Measurements from ENCODE around the gene ACSS1.

Gene ACSS1

DNA sequence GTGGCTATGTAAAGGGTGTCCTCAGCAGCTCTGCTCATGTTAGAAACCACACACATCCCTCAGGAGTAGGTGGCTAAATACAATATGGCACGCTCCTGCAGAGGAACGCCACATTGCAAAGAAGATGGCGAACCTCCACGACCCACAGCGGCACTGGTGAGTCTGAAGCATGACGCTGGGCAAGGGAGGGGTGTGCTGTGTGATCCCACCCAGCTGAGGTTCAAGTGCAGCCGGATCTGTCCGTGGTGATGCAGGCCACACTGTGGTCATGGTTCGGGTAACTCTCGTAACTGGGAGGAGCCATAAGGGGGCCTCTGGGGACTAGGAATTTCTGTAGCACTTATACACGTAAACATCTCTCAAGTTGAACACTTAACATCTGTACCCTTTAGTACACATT lies 42.0 kb downstream of the ACSS1 start:
- Mint-ChIP-seq H3K36me3 (peaks cover 9 to 29% of the 10 kb centered on the region in 2 donors), H3K27me3 (no peaks in the 10 kb centered on the region), H3K9me3 (no peaks in the 10 kb centered on the region), H3K4me1 (peaks cover 1 to 8% of the 10 kb centered on the region in 2 donors), H3K4me3 (no peak overlapping the region), H3K27ac (no peak overlapping the region)
- ATAC-seq (replicated peaks): no peak
- no peak for DNase-seq

GRCh38 chr20:25014816-25015215 lies 43.1 kb downstream of the ACSS1 start:
- no peak for DNase-seq
- H3K9me3 Mint-ChIP-seq: no peaks in the 10 kb centered on the region
- no peak for ATAC-seq (replicated peaks)
- no peak overlapping the region for H3K4me3 Mint-ChIP-seq
- peaks cover 0 to 1% of the 10 kb centered on the region in 2 donors for H3K4me1 Mint-ChIP-seq
- no peaks in the 10 kb centered on the region for H3K27me3 Mint-ChIP-seq
- peaks cover 16 to 31% of the 10 kb centered on the region in 2 donors for H3K36me3 Mint-ChIP-seq
- no peak overlapping the region for H3K27ac Mint-ChIP-seq

DNA sequence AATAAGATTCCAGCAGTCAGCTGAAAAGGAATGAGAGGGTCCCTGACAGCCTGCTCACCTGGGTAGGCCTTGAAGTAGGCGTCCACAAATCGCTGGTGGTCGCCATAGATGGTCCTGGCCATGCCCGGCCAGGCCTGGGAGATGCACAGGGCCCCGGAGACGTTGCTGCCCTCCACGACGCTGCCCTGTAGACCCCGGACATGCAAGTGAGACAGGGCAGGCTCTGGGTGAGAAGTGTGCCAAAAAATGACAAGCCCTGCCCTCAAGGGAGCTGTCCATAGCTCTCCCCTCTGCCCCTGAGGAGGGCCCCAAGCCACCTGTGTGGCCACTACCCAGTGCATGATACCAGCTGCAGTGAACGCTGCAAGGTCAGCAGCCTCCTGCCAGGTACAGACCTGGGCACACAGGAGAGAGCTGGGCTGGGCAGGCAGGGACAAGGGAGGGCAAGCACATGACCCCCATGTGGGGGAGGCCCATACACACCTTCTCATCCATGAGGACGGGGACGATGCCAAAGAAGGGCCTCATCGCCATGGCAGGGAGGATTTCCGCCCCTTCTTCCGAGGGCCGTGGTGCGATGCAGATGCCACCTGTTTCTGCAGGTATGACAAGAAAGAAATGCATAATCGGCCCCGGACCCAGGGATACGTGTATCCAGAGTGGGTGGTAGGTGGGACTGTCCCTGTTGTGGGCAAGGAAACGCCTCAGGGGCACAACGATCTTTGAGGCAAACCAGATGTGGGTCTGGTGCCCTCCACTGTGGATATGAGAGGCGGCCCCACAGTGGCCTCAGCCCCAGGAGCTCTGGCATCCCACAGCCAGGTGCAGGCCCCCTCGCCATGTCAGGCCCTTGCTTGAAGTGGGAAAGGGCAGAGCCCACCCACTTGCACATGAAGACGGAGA lies 44.2 kb downstream of the ACSS1 start:
- no peaks in the 10 kb centered on the region for H3K27me3 Mint-ChIP-seq
- H3K36me3 Mint-ChIP-seq: peaks cover 16 to 34% of the 10 kb centered on the region in 2 donors
- H3K9me3 Mint-ChIP-seq: no peaks in the 10 kb centered on the region
- ATAC-seq (replicated peaks) (no peak), DNase-seq (no peak)
- H3K27ac Mint-ChIP-seq: no peak overlapping the region
- H3K4me3 Mint-ChIP-seq: no peak overlapping the region
- H3K4me1 Mint-ChIP-seq: peaks cover 0 to 1% of the 10 kb centered on the region in 2 donors

DNA sequence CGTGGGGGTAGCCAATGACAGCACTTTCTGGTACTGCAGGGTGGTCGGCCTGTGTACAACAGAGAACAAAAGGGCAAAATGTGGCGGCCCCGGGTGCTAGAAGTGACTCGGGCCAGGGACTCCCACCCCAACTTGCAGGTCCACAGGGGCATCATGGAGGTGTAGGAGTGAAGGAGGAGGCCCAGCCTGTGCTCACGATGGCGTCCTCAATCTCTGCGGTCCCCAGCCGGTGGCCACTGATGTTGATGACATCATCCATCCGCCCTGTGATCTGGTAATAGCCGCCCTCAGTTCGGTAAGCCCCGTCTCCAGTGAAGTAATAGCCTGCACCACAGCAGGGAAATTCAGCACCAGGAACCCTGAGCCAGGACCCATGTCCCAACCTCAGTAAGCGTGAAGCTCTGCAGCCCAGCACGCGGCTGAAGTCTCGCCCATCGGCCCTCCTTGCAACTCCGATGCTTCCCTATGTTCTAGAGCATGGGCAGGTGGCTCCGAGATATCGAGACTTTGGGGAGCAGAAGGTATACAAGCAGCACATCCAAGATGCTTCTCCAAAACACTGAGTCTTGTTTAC lies 45.2 kb downstream of the ACSS1 start:
- no peak for DNase-seq
- Mint-ChIP-seq H3K27ac (no peak overlapping the region), H3K27me3 (no peaks in the 10 kb centered on the region), H3K4me3 (no peak overlapping the region), H3K36me3 (peaks cover 18 to 34% of the 10 kb centered on the region in 2 donors), H3K9me3 (no peaks in the 10 kb centered on the region), H3K4me1 (peaks cover 0 to 1% of the 10 kb centered on the region in 2 donors)
- no peak for ATAC-seq (replicated peaks)

DNA sequence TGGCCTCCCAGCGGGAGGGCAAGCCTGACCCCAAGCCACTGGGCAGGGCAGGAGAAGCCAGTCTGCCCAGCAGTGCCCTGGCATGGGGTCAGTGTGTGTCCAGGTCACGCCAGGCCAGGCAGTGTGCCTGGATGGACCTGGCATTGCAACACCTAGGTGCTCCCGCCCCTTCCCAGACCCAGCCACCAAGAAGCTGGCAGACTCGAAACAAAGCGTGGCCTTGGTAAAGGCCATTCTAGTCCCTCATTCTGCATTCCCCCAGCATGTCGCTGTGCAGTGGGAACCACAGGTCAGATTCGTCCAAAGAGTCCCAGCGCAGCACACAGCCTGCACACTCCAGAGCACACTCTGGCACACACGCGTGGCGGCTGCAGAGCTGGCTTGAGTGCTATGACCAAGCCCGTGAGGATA lies 46.1 kb downstream of the ACSS1 start:
- peaks cover 16 to 34% of the 10 kb centered on the region in 2 donors for H3K36me3 Mint-ChIP-seq

DNA sequence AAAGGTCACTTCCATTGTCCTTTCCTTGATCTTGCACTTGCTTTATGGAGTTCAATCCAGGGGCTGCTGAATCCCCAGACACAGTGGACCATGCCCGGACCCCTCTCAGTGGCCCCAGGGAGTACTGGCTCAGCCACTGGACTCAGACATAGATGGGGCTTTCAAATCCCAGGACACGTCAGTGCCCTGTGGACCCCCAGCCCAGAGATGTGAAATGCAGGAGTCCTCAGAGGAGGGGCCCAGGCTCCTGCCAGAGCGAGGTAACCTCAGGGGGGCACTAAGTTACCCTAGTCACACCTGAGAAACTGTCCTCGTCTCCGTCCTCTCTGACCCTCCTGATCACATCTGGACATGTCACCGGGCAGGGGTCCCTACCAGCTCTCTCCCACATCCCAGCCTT lies 46.7 kb downstream of the ACSS1 start:
- ATAC-seq (replicated peaks): no peak

More for the DNA sequence above, 46.1 kb downstream of the ACSS1 start:
- H3K27me3 Mint-ChIP-seq: no peaks in the 10 kb centered on the region
- ATAC-seq (replicated peaks): no peak
- no peaks in the 10 kb centered on the region for H3K4me1 Mint-ChIP-seq
- no peak overlapping the region for H3K4me3 Mint-ChIP-seq
- DNase-seq: no peak
- no peaks in the 10 kb centered on the region for H3K9me3 Mint-ChIP-seq
- no peak overlapping the region for H3K27ac Mint-ChIP-seq

DNA sequence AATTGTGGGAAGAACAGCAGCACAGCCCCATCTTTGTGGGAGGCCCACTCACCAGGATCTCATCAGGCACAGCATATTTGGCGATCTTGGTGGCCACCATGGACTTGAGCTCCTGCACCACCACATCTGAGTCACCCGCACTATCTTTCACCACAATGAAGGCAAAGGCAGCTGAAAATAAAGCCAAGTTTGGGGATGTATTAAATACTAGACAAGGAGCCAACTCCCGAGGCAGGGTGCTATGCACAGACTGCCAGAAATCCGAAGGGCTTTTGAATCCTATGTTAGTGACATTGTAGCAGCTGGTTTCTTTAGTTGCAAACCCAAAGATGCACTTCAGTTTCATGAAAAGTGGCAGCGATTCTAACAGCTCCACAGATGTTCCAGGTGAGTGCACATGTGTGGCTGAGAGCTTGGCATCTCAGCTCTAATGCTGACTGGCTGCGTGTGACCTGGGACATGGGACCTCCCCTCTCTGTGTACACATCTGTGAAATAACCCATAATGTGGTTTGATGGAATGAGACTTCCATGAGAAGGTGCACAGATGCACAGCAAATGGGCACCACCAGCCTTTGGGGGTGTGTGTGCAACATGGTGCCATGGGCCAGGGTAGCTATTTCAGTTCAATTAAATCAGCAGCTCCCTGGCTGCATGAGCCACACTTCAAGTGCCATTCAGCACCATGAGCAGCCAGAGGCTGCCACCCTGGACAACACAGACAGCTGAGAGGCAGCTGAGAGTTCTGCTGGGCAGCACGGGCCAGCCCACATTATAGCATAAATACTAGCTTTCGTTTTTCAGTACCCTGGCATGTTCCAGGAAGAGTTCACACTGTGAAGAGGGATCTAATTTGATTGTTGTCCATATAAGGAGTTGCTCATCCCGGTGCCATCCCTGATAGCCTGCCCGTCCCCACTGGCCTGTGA lies 48.5 kb downstream of the ACSS1 start:
- Mint-ChIP-seq H3K36me3 (peaks cover 27 to 42% of the 10 kb centered on the region in 2 donors), H3K9me3 (no peaks in the 10 kb centered on the region), H3K4me3 (no peak overlapping the region), H3K4me1 (no peaks in the 10 kb centered on the region), H3K27ac (no peak overlapping the region), H3K27me3 (no peaks in the 10 kb centered on the region)
- DNase-seq: no peak
- ATAC-seq (replicated peaks): no peak

More for the DNA sequence above, 46.7 kb downstream of the ACSS1 start:
- H3K4me1 Mint-ChIP-seq: no peaks in the 10 kb centered on the region
- H3K36me3 Mint-ChIP-seq: peaks cover 22 to 37% of the 10 kb centered on the region in 2 donors
- no peak for DNase-seq
- no peaks in the 10 kb centered on the region for H3K9me3 Mint-ChIP-seq
- no peaks in the 10 kb centered on the region for H3K27me3 Mint-ChIP-seq
- no peak overlapping the region for H3K27ac Mint-ChIP-seq
- no peak overlapping the region for H3K4me3 Mint-ChIP-seq

DNA sequence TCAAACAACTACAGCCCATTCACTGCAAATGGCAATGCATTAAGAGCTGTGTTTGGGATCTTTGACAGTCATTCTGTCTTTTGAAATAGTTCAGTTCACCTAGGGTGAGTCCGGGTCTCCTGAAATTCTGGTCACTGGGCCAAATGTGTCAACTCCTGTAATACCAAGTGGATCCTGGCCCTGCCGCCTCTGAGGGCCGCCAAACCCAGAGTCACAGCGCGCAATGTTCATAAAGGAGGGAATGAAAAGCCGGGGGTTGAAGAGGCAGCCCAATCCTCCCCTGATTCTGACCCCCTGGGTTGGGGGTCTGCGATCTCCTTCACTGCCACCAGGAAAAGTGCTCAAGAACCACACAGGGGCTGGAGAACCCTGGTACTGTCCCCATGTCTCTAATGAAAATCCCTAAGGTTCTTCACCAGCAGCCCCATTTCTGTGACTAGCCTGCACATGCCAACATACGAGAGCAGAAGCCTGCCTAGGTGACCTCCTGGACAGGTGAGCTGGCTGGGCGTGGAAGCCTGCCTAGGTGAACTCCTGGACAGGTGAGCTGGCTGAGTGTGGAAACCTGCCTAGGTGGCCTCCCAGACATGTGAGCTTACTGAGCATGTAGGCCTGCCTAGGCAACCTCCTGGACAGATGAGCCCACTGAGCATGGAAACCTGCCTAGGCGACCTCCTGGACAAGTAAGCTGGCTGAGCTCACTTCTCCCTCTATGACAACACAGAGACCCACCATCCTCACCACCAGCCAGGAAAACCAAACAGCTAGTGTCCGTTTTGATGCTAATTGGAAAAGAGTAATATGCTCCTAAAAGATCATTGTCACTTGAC lies 49.3 kb downstream of the ACSS1 start:
- no peak for ATAC-seq (replicated peaks)
- H3K27ac Mint-ChIP-seq: no peak overlapping the region
- H3K4me3 Mint-ChIP-seq: no peak overlapping the region
- DNase-seq: no peak
- H3K27me3 Mint-ChIP-seq: no peaks in the 10 kb centered on the region
- H3K9me3 Mint-ChIP-seq: no peaks in the 10 kb centered on the region
- H3K36me3 Mint-ChIP-seq: peaks cover 27 to 38% of the 10 kb centered on the region in 2 donors
- no peaks in the 10 kb centered on the region for H3K4me1 Mint-ChIP-seq

GRCh38 chr20:25007491-25008305 lies 50.2 kb downstream of the ACSS1 start:
- Mint-ChIP-seq H3K27me3 (no peaks in the 10 kb centered on the region), H3K4me3 (no peak overlapping the region), H3K9me3 (peaks cover 2 to 4% of the 10 kb centered on the region in 2 donors), H3K27ac (no peak overlapping the region), H3K4me1 (no peaks in the 10 kb centered on the region), H3K36me3 (peaks cover 34 to 38% of the 10 kb centered on the region in 2 donors)
- DNase-seq: no peak
- ATAC-seq (replicated peaks): no peak

GRCh38 chr20:25006431-25007167 lies 51.3 kb downstream of the ACSS1 start:
- H3K27me3 Mint-ChIP-seq: no peaks in the 10 kb centered on the region
- H3K4me1 Mint-ChIP-seq: no peaks in the 10 kb centered on the region
- H3K27ac Mint-ChIP-seq: no peak overlapping the region
- no peak overlapping the region for H3K4me3 Mint-ChIP-seq
- DNase-seq: no peak
- H3K36me3 Mint-ChIP-seq: peaks cover 39 to 48% of the 10 kb centered on the region in 2 donors
- H3K9me3 Mint-ChIP-seq: peaks cover 2 to 5% of the 10 kb centered on the region in 2 donors
- ATAC-seq (replicated peaks): no peak

DNA sequence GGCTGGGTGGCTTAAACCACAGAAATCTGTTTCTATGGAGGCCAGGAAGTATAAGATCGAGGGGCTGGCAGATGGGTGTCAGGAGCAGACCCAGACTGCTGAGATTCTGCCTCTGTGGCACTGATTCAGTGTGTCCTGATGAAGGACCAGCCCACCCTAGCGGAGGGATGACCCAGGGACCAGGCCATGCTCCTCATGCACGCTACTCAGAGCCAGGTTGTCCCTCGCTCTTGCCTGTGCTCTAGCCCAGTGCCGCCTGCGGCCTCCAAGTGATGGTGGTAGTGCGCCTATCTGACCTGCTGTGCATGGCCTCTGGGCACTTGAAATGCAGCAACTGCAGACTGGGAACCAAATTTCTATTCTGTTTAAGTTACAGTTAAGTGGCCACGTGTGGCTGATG lies 52.3 kb downstream of the ACSS1 start:
- Mint-ChIP-seq H3K4me1 (no peaks in the 10 kb centered on the region), H3K36me3 (peaks cover 38 to 48% of the 10 kb centered on the region in 2 donors), H3K9me3 (peaks cover 2 to 5% of the 10 kb centered on the region in 2 donors), H3K4me3 (no peak overlapping the region), H3K27ac (no peak overlapping the region), H3K27me3 (no peaks in the 10 kb centered on the region)
- no peak for ATAC-seq (replicated peaks)
- DNase-seq: no peak

GRCh38 chr20:25005220-25005619 lies 52.7 kb downstream of the ACSS1 start:
- Mint-ChIP-seq H3K27ac (no peak overlapping the region), H3K9me3 (peaks cover 2 to 5% of the 10 kb centered on the region in 2 donors), H3K36me3 (peaks cover 35 to 44% of the 10 kb centered on the region in 2 donors), H3K4me3 (no peak overlapping the region), H3K4me1 (peaks cover 0 to 3% of the 10 kb centered on the region in 2 donors), H3K27me3 (no peaks in the 10 kb centered on the region)
- ATAC-seq (replicated peaks) (no peak), DNase-seq (no peak)

Data from stimulated activated naive B cell treated with anti-CD40 and anti-IgM and Interleukin-4, amounts not matched to agents 10 μg/mL and 1 μg/mL and 100 μg/mL, for 72 hours (primary cell).